ENCODE data around the gene ABLIM1.
A peak's percentile ranks its signal among the peaks of the same experiment; 100 is the strongest.

DNA sequence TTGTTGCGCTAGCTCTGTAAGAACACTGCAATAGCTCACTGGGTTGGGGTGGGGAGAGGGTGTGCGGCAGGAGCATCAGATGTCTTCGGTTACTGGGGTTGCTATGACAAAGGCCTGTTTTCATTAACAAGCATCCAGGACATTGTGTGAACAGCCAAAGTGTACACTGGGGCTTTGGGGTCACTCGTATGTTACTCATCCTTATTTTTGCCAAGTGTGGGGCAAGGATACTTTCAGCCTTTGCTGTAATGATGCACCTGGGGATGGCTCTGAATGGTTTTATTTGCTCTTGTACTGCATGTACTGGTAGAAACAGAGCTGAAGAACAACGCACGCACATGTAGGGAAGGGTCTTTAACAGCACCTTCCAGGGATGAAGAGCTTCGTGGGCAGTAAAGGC, 180.8 kb downstream of the ABLIM1 start:
- no peak for TF ChIP-seq CTCF (IDR thresholded peaks at IDR 0.05)
- TF ChIP-seq POLR2A (IDR thresholded peaks at IDR 0.05), result peak in 1 of 2 donors; percentile 27
